Regular cardiac myocyte (primary cell): ENCODE data around the gene ATP8B1. TPM values are rescaled to one million over a fixed set of nuclear protein-coding genes. Genes with fewer than 3 reads are reported as not detected.

Experiments used
- total RNA-seq: library from RNA; depleted of rRNA; stranded (reverse); fragments of >200 nt; gene quantifications from 2 replicates; pipeline ENCODE4 v1.2.3, GENCODE V29; 2014

Gene ATP8B1
- 86.8 and 112 TPM in 2 replicates for total RNA-seq

DNA sequence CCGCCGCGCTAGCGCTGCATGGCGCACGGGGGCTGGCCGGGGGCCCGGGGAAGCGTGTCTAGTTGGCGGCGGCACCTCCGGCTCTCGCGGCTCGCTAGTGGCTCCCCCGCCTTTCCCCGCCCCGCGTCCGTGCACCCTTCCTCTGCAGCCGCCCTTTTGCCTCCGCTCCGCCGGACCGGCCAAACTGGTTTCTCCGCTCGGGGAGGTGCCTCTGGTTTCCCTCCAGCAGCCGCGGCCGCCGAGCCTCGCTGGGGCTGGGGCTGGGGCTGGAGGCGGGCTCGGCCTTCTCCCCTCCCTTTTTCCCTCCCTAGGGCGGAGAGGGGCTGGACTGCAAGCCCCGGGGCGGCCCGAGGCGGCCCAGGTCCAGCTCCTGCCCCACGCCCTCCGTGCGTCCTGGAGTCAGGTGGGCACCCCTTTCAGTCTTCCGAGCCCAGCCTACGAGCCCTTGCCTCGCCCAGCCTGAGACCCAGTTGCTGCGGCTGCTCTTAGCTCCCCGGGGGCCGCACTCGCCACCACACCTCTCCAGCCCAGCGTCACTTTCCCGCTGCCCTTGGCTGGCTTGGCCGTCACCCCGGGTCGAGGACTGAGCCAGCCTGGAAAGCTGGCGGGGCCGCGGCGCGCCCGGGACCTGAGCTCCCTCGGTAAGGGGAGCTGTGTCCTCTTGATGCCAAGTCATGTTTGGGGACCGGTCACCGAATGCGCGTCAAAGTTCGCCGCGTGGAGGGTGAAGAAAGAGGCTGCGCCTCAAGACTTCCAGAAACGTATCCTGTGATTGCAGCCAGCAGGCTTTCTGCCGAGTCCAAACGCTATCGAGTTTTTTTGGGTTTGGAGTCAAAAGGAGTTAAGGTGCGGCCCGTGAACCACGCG is at the start of gene ATP8B1:
ATP8B1 (minus strand) TSS at position 213 of the 867 bp plus-strand sequence. CDS start 71,508 bp downstream, outside the sequence.

Other genes starting within 250 kb of the ATP8B1 start
- gene FECH, start 216.6 kb downstream of the ATP8B1 start, total RNA-seq: 17.6 and 21.7 TPM in 2 replicates
- 227 and 230 TPM in 2 replicates for gene NARS1, start 181.5 kb downstream of the ATP8B1 start, total RNA-seq
- 6.7 and 15.2 TPM in 2 replicates for gene NEDD4L, start 240.9 kb upstream of the ATP8B1 start, total RNA-seq